Hippocampal formation (tissue), 2 donors: ENCODE measurements around the gene PRKCG.
"Not testable (repeated sequence)": the region's sequence is repeated elsewhere in the genome, so short reads cannot be mapped to it uniquely, and the experiment has no call there.

Experiments
- DNase-seq, 2 donors: peaks; one replicate each; lab custom pipeline; 2025; lab: John Stamatoyannopoulos, UW

Gene PRKCG

GRCh38 chr19:53944933-53945332 is 62.9 kb downstream of the PRKCG start:
- DNase-seq: no peak

- no peak for DNase-seq
Observed at GRCh38 chr19:53945441-53945840, 63.4 kb downstream of the PRKCG start.

GRCh38 chr19:53945998-53946397 is 64.0 kb downstream of the PRKCG start:
- no peak for DNase-seq

GRCh38 chr19:53947624-53948023 is 65.6 kb downstream of the PRKCG start:
- DNase-seq: no peak

GRCh38 chr19:53948611-53949010 is 66.6 kb downstream of the PRKCG start:
- DNase-seq: not testable (repeated sequence)

GRCh38 chr19:53951436-53951835 is 69.4 kb downstream of the PRKCG start:
- DNase-seq: no peak

- DNase-seq: no peak
Observed at GRCh38 chr19:53951947-53952346, 70.0 kb downstream of the PRKCG start.

GRCh38 chr19:53953383-53953782 is 71.4 kb downstream of the PRKCG start:
- DNase-seq: no peak
